HepG2 (cell line): ENCODE results near the gene PHLPP2. TPM values are rescaled to one million over a fixed set of nuclear protein-coding genes. Genes with fewer than 3 reads are reported as not detected.

Experiments used
- CHD4 ChIP-seq: fragments of 200-600 bp; sonication (generic); IDR thresholded peaks from 2 replicates; pipeline ENCODE4 v1.7.0; 2017; ENCODE audit warnings: mild to moderate bottlenecking, low read length, borderline replicate concordance
- FOSL2 ChIP-seq: sonication (generic); formaldehyde crosslinking; IDR thresholded peaks from 2 replicates; pipeline ENCODE4 v1.4.0; 2020; ENCODE audit warnings: missing genetic modification reagents
- FOXM1 ChIP-seq: sonication (generic); formaldehyde crosslinking; IDR thresholded peaks from 2 replicates; pipeline ENCODE4 v1.5.0; 2020; ENCODE audit warnings: missing genetic modification reagents
- HNF4A ChIP-seq: sonication (generic); formaldehyde crosslinking; IDR thresholded peaks from 2 replicates; pipeline ENCODE4 v1.4.0; 2020; ENCODE audit warnings: missing genetic modification reagents
- IRF2 ChIP-seq: IDR thresholded peaks from 2 replicates; pipeline ENCODE4 v1.6.1; 2018; ENCODE audit warnings: missing genetic modification reagents, missing compliant biosample characterization
- MZF1 ChIP-seq: sonication (generic); formaldehyde crosslinking; IDR thresholded peaks from 2 replicates; pipeline ENCODE4 v1.8.1; 2023; ENCODE audit warnings: mild to moderate bottlenecking, missing genetic modification reagents, borderline replicate concordance
- POGK ChIP-seq: sonication (generic); formaldehyde crosslinking; conservative IDR thresholded peaks from 2 replicates; pipeline ENCODE4 v1.8.0; 2022; ENCODE audit warnings: mild to moderate bottlenecking, moderate library complexity, missing genetic modification reagents
- POGZ ChIP-seq: sonication (generic); formaldehyde crosslinking; IDR thresholded peaks from 2 replicates; pipeline ENCODE4 v1.4.0; 2020; ENCODE audit warnings: mild to moderate bottlenecking, missing genetic modification reagents
- RAD51 ChIP-seq: fragments of 450-650 bp; IDR thresholded peaks from 2 replicates; pipeline ENCODE4 v1.6.1; 2016; ENCODE audit warnings: borderline replicate concordance
- RFXAP ChIP-seq: sonication (generic); formaldehyde crosslinking; IDR thresholded peaks from 2 replicates; pipeline ENCODE4 v1.4.0; 2020; ENCODE audit warnings: missing genetic modification reagents, borderline replicate concordance
- SIX1 ChIP-seq: sonication (generic); formaldehyde crosslinking; IDR thresholded peaks from 2 replicates; pipeline ENCODE4 v1.4.0; 2020; ENCODE audit warnings: missing genetic modification reagents, borderline replicate concordance
- ZFP62 ChIP-seq: sonication (generic); formaldehyde crosslinking; IDR thresholded peaks from 2 replicates; pipeline ENCODE4 v1.4.0; 2020; ENCODE audit warnings: missing genetic modification reagents
- ZHX1 ChIP-seq: sonication (generic); formaldehyde crosslinking; IDR thresholded peaks from 2 replicates; pipeline ENCODE4 v1.8.1; 2022; ENCODE audit warnings: low read depth, mild to moderate bottlenecking, missing genetic modification reagents
- ZKSCAN5 ChIP-seq: sonication (generic); formaldehyde crosslinking; IDR thresholded peaks from 2 replicates; pipeline ENCODE4 v1.5.1; 2020; ENCODE audit warnings: mild to moderate bottlenecking, missing genetic modification reagents
- ZNF124 ChIP-seq: sonication (generic); formaldehyde crosslinking; IDR thresholded peaks from 2 replicates; pipeline ENCODE4 v1.4.0; 2020; ENCODE audit warnings: missing genetic modification reagents
- ZNF639 ChIP-seq: conservative IDR thresholded peaks from 2 replicates; pipeline ENCODE4 v1.6.1; 2018; ENCODE audit warnings: missing genetic modification reagents
- ZNF687 ChIP-seq: sonication (generic); formaldehyde crosslinking; IDR thresholded peaks from 2 replicates; pipeline ENCODE4 v1.5.1; 2020; ENCODE audit warnings: mild to moderate bottlenecking, missing genetic modification reagents, moderate library complexity
- ZNF703 ChIP-seq: sonication (generic); formaldehyde crosslinking; IDR thresholded peaks from 2 replicates; pipeline ENCODE4 v1.5.1; 2020; ENCODE audit warnings: missing genetic modification reagents, mild to moderate bottlenecking, moderate library complexity, borderline replicate concordance
- ZZZ3 ChIP-seq: sonication (generic); formaldehyde crosslinking; IDR thresholded peaks from 2 replicates; pipeline ENCODE4 v1.4.0; 2020; ENCODE audit warnings: missing genetic modification reagents, mild to moderate bottlenecking, borderline replicate concordance
- polyA plus RNA-seq, 8 experiments: library from polyadenylated mRNA; depleted of rRNA in 3 of 8; stranded (reverse) in 7 of 8; unstranded in 1 of 8; fragments of >200 nt; fragmentation: Illumina TruSeq in 4 of 8; extraction: Trizol in 4 of 8; gene quantifications; 2 replicates each; pipeline versions ENCODE4 v1.2.1 to v1.2.3, GENCODE V29; 2011 to 2016; ENCODE audit warnings: low read depth in 4 of 8, missing spikeins in 1 of 8, mixed read lengths in 1 of 8; ENCODE audit not compliant: insufficient read depth in 1 of 8
- total RNA-seq, 5 experiments: library from RNA; depleted of rRNA; stranded (reverse); fragments of >200 nt; fragmentation: Illumina TruSeq; extraction: Trizol; gene quantifications; 2 replicates each; pipeline ENCODE4 v1.2.3, GENCODE V29; 2016; ENCODE audit warnings: low read depth in 1 of 5
- TF ChIP-seq, protein P1 (sequence below): sonication (generic); formaldehyde crosslinking; IDR thresholded peaks from 2 replicates; pipeline ENCODE4 v1.8.1; 2023; ENCODE audit warnings: missing genetic modification reagents, mild to moderate bottlenecking, borderline replicate concordance

The PHLPP2 gene
- total and polyA plus RNA-seq, 2 of the 13 experiments (the other 11 are each of a cell fraction or from before 2014, with no cell fraction given) = 8.9 TPM

GRCh38 chr16:71670537-71670936, 54.0 kb downstream of the PHLPP2 start (continued):
- TF ChIP-seq, protein P1, sequence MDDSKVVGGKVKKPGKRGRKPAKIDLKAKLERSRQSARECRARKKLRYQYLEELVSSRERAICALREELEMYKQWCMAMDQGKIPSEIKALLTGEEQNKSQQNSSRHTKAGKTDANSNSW (CRISPR knock-in tag) = no peak
- TF ChIP-seq POGK (CRISPR knock-in tag) (0 out of 2 replicates have a peak, but pooled peaks have one; percentile 16), SIX1 (CRISPR knock-in tag) (no peak), FOXM1 (CRISPR knock-in tag) (no peak), RFXAP (CRISPR knock-in tag) (no peak), ZNF124 (no peak), ZNF639 (CRISPR knock-in tag) (no peak), MZF1 (no peak), ZNF703 (CRISPR knock-in tag) (no peak), CHD4 (no peak), ZZZ3 (CRISPR knock-in tag) (no peak), RAD51 (no peak), ZNF687 (CRISPR knock-in tag) (no peak), POGZ (peak; percentile 81), FOSL2 (CRISPR knock-in tag) (peak; percentile 42), IRF2 (CRISPR knock-in tag) (no peak), ZHX1 (peak; percentile 43; the same call in 1 of the 2 replicates), HNF4A (peak; percentile 86), ZKSCAN5 (CRISPR knock-in tag) (0 out of 2 replicates have a peak, but pooled peaks have one; percentile 37), ZFP62 (CRISPR knock-in tag) (no peak)
